Measurements from ENCODE around the gene CDKAL1.

GRCh38 chr6:20702366-20702765 is 168.1 kb downstream of the CDKAL1 start:
- no peak for TF ChIP-seq POLR2A (IDR thresholded peaks at IDR 0.05; ENCODE audit: low read length)
- TF ChIP-seq ZC3H11A (IDR thresholded peaks at IDR 0.05), result no peak
- TF ChIP-seq CTCF (IDR thresholded peaks at IDR 0.05), result no peak
- TF ChIP-seq HDAC2 (IDR thresholded peaks at IDR 0.05), result no peak
